ENCODE measurements around the gene NUAK2.

GRCh38 chr1:205324781-205325180, 3.2 kb upstream of the NUAK2 start:
- TF ChIP-seq EP300 (IDR thresholded peaks at IDR 0.05), result no peak
- no peak for TF ChIP-seq CTCF (IDR thresholded peaks at IDR 0.05)
